PFSK-1 (cell line): ENCODE results near the gene FAM222B.

Source experiments
- FOXP2 ChIP-seq: optimal IDR thresholded peaks from 2 replicates; pipeline ENCODE3; 2011; ENCODE audit warnings: borderline replicate concordance, control low read depth, inconsistent platforms; ENCODE audit not compliant: insufficient read depth; ENCODE audit errors: extremely low read length, extremely low read depth
- POLR2AphosphoS5 ChIP-seq: IDR thresholded peaks from 2 replicates; pipeline ENCODE4 v1.6.1; 2012; ENCODE audit warnings: low read depth, mild to moderate bottlenecking, control low read depth, low read length, moderate library complexity
- REST ChIP-seq, 2 experiments: IDR thresholded peaks; 2 replicates each; pipeline versions ENCODE4 v1.6.1 to v1.8.0; 2011 to 2012; ENCODE audit warnings: low read depth in 2 of 2, low read length in 2 of 2, control low read depth in 1 of 2, inconsistent platforms in 1 of 2, mild to moderate bottlenecking in 1 of 2, moderate library complexity in 1 of 2; ENCODE audit not compliant: insufficient read depth in 1 of 2
- SIN3A ChIP-seq: IDR thresholded peaks from 2 replicates; pipeline ENCODE4 v1.6.1; 2012; ENCODE audit warnings: mild to moderate bottlenecking, low read length, moderate library complexity, borderline replicate concordance; ENCODE audit not compliant: insufficient read depth
- TAF1 ChIP-seq: IDR thresholded peaks from 2 replicates; pipeline ENCODE4 v1.6.1; 2012; ENCODE audit warnings: low read length, control low read depth, borderline replicate concordance; ENCODE audit not compliant: insufficient read depth

The FAM222B gene

DNA sequence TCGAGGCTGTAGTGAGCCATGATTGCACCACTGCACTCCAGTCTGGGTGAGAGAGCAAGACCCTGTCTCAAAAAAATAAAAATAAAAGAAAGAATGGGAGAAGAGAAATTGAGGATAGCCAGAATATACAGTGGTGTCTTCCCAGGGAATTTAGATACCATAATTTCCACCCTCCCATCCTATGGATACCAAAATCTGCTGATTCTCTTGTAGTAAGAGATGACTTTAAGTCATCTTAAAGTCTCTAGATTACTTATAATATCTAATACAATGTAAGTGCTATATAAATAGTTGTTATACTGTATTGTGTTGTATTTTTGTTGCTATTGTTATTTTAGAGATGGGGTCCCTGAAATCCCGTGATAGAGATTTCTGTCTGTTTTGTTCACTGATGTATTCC is 10.7 kb upstream of the FAM222B start:
- TF ChIP-seq TAF1: no peak
- no peak for TF ChIP-seq SIN3A
- no peak for TF ChIP-seq REST (IDR thresholded peaks at IDR 0.05; ENCODE audit: insufficient read depth in 1 of 2, low read depth in 2 of 2, low read length in 2 of 2)
- TF ChIP-seq POLR2AphosphoS5: no peak
- no peak for TF ChIP-seq FOXP2

- no peak for TF ChIP-seq POLR2AphosphoS5
These were observed 6.7 kb upstream of the FAM222B start for GRCh38 chr17:28849281-28849680.

GRCh38 chr17:28846231-28846630 is 3.6 kb upstream of the FAM222B start:
- TF ChIP-seq REST (IDR thresholded peaks at IDR 0.05; ENCODE audit: insufficient read depth in 1 of 2, low read depth in 2 of 2, low read length in 2 of 2): no peak
- TF ChIP-seq TAF1: no peak
- no peak for TF ChIP-seq POLR2AphosphoS5
- TF ChIP-seq SIN3A: no peak
- no peak for TF ChIP-seq FOXP2

DNA sequence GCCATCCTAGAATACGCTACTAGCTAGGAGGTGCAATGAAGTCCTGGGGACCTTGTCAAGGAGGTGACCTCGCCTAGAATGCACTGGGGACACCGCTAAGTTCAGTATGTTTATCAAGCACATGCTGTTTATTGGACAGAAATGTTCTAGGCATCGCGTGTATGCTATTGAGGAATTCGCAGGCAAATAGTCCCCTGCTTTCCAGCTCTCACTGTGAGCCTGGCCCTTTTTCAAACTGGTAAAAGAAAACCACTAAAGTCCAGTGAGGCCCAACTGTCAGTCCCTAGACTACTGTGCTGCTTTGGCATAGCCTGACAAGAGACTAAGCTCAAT is 1.2 kb upstream of the FAM222B start:
- TF ChIP-seq REST (IDR thresholded peaks at IDR 0.05; ENCODE audit: insufficient read depth in 1 of 2, low read depth in 2 of 2, low read length in 2 of 2): no peak
- no peak for TF ChIP-seq SIN3A
- no peak for TF ChIP-seq POLR2AphosphoS5
- no peak for TF ChIP-seq TAF1
- no peak for TF ChIP-seq FOXP2

DNA sequence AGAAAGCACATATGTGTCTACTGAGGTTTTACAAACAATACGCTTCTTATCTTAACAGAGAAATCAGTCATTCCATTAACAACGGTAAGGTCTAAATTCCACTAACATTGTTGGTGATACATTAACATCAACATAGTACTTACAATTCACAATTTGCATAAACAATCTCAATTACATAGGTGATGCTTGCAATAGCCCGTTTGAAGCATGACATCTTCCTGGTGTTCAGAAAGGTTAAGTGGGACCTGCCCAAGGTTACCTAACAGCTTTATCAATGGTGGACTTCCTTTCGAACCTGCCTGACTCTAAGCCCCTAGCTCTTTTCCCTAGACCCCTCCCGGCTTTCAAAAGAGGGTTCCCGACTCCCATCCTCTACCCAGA is 699 bp downstream of the FAM222B start:
- TF ChIP-seq FOXP2: no peak
- no peak for TF ChIP-seq REST (IDR thresholded peaks at IDR 0.05; ENCODE audit: insufficient read depth in 1 of 2, low read depth in 2 of 2, low read length in 2 of 2)
- no peak for TF ChIP-seq POLR2AphosphoS5
- no peak for TF ChIP-seq SIN3A
- no peak for TF ChIP-seq TAF1
